Lower leg skin (tissue), 4 donors: ENCODE results near the gene NSD1. TPM values are rescaled to one million over a fixed set of nuclear protein-coding genes. Genes with fewer than 3 reads are reported as not detected.
"Not testable (repeated sequence)": the region's sequence is repeated elsewhere in the genome, so short reads cannot be mapped to it uniquely, and the experiment has no call there.

Experiments used
- DNase-seq, 2 donors: peaks; one replicate each; pipeline ENCODE4 v3.0.0-alpha.2; 2019; ENCODE audit warnings: low spot score in 2 of 2
- H3K4me3 ChIP-seq: fragments of 200-600 bp; sonication (generic); 2 replicates; pipeline ENCODE4 v1.5.1; 2017; ENCODE audit warnings: mild to moderate bottlenecking, low read depth; ENCODE audit not compliant: poor library complexity, severe bottlenecking
- CTCF ChIP-seq, 3 donors: fragments of 450-650 bp; IDR thresholded peaks; one replicate each; pipeline ENCODE4 v1.5.1; 2016; ENCODE audit warnings: antibody characterized with exemption in 3 of 3, mild to moderate bottlenecking in 3 of 3, moderate library complexity in 2 of 3
- POLR2A ChIP-seq, 2 donors: fragments of 450-650 bp; IDR thresholded peaks; one replicate each; pipeline ENCODE4 v1.6.1; 2016 to 2017; ENCODE audit warnings: antibody characterized with exemption in 2 of 2, mild to moderate bottlenecking in 1 of 2, moderate library complexity in 1 of 2
- WGBS, 2 donors: methylation state at CpG; one replicate each; pipeline ENCODE4 v1.1.5; 2018; 5-methylcytosine and 5-hydroxymethylcytosine counted together
- intact Hi-C: fragments of 100-400 bp; cut with DNase I; formaldehyde crosslinking; loops from one replicate; pipeline ENCODE4 v1.15.0; 2023; ENCODE audit warnings: low total_unique reads
- total RNA-seq, 4 donors: library from RNA; depleted of rRNA; stranded (reverse); fragments of >200 nt; gene quantifications; one replicate each; pipeline ENCODE4 v1.1.0, GENCODE V29; 2016

NSD1 gene
- total RNA-seq, 4 donors from 2014 or later = 25.1 to 36.8 (median 34.2) TPM

- intact Hi-C loops = no loop called here
- DNase-seq = no peak
- H3K4me3 ChIP-seq = no peak overlapping the region
- WGBS, 2 donors = 86 to 88% methylated on average over 21 to 22 of the region's 22 CpGs
- no peak for TF ChIP-seq POLR2A (IDR thresholded peaks at IDR 0.05)
- no peak for TF ChIP-seq CTCF (IDR thresholded peaks at IDR 0.05)
Observed at GRCh38 chr5:177338251-177339106, 204.9 kb downstream of the NSD1 start.

- no peak for TF ChIP-seq CTCF (IDR thresholded peaks at IDR 0.05)
- TF ChIP-seq POLR2A (IDR thresholded peaks at IDR 0.05) = no peak
- no peak overlapping the region for H3K4me3 ChIP-seq
- 70 to 80% methylated on average over 10 to 11 of the region's 11 CpGs for WGBS, 2 donors
- no peak for DNase-seq
- intact Hi-C loops = no loop called here
Observed at GRCh38 chr5:177339107-177339638, 205.6 kb downstream of the NSD1 start.

- H3K4me3 ChIP-seq, intact Hi-C loops, DNase-seq: not testable (repeated sequence)
- WGBS, 2 donors = 93 to 95% methylated on average over 14 of the region's 14 CpGs
Observed at GRCh38 chr5:177343000-177343399, 209.4 kb downstream of the NSD1 start.

GRCh38 chr5:177343777-177344176 lies 210.2 kb downstream of the NSD1 start:
- TF ChIP-seq POLR2A (IDR thresholded peaks at IDR 0.05) = no peak
- no peak for TF ChIP-seq CTCF (IDR thresholded peaks at IDR 0.05)
- no peak overlapping the region for H3K4me3 ChIP-seq
- intact Hi-C loops = no loop called here
- no peak for DNase-seq
- 90 to 95% methylated on average over 6 of the region's 6 CpGs for WGBS, 2 donors

- DNase-seq = no peak
- WGBS, 2 donors = 93 to 96% methylated on average over 6 of the region's 6 CpGs
- no peak overlapping the region for H3K4me3 ChIP-seq
- TF ChIP-seq POLR2A (IDR thresholded peaks at IDR 0.05) = no peak
- TF ChIP-seq CTCF (IDR thresholded peaks at IDR 0.05) = no peak
- intact Hi-C loops = no loop called here
Observed at GRCh38 chr5:177344891-177345290, 211.3 kb downstream of the NSD1 start.

- no peak overlapping the region for H3K4me3 ChIP-seq
- TF ChIP-seq CTCF (IDR thresholded peaks at IDR 0.05) = no peak
- no peak for TF ChIP-seq POLR2A (IDR thresholded peaks at IDR 0.05)
- DNase-seq = no peak
- intact Hi-C loops = no loop called here
- 71 to 73% methylated on average over 4 of the region's 4 CpGs for WGBS, 2 donors
Observed at GRCh38 chr5:177346820-177347219, 213.2 kb downstream of the NSD1 start.
